Endothelial cell of umbilical vein (primary cell): Measurements from ENCODE around the gene CSGALNACT2. TPM values are rescaled to one million over a fixed set of nuclear protein-coding genes. Genes with fewer than 3 reads are reported as not detected.

Experiments
- BruUV-seq: library from RNA; stranded (reverse); fragments of 400-500 nt; replicated peaks from 2 replicates; lab custom pipeline; 2021; lab: Mats Ljungman, UMichigan
- CTCF ChIA-PET: fragments of 300-600, 350-600 bp; sonication (Branson Sonifier 250); formaldehyde crosslinking; loops from one replicate; lab custom pipeline; 2021; ENCODE audit warnings: antibody characterized with exemption, inconsistent platforms; lab: Charles Lee
- POLR2A ChIA-PET: fragments of 300-600, 350-600 bp; sonication (Branson Sonifier 250); formaldehyde crosslinking; loops from one replicate; lab custom pipeline; 2021; ENCODE audit warnings: antibody characterized with exemption, inconsistent platforms; lab: Charles Lee
- DNase-seq: peaks from one replicate; pipeline ENCODE4 v3.0.0-alpha.2; 2011; ENCODE audit warnings: low read depth, low spot score
- FAIRE-seq: peaks from 2 replicates; lab custom pipeline; 2011; peaks lifted over from hg19 to GRCh38; lab: Jason Lieb, UNC
- H2AFZ ChIP-seq: 2 replicates; pipeline ENCODE4 v1.6.0; 2012; ENCODE audit warnings: low read depth, low read length, control low read depth, inconsistent platforms
- H3K27ac ChIP-seq: 2 replicates; pipeline ENCODE4 v1.5.1; 2011; ENCODE audit warnings: low read depth, mild to moderate bottlenecking, control low read depth, low read length, moderate library complexity; ENCODE audit not compliant: insufficient read depth
- H3K27me3 ChIP-seq, 2 experiments: 2 replicates each; pipeline versions ENCODE4 v1.6.0 to v1.6.1; 2011; ENCODE audit warnings: low read length in 2 of 2, mixed read lengths in 1 of 2; ENCODE audit not compliant: control insufficient read depth in 2 of 2, insufficient read depth in 2 of 2
- H3K36me3 ChIP-seq, 2 experiments: 2 replicates in 1 of 2; 3 replicates in 1 of 2; pipeline ENCODE4 v1.5.1; 2011; ENCODE audit warnings: low read length in 2 of 2, mild to moderate bottlenecking in 1 of 2, moderate library complexity in 1 of 2; ENCODE audit not compliant: control insufficient read depth in 2 of 2, insufficient read depth in 2 of 2; ENCODE audit errors: extremely low read depth in 1 of 2
- H3K4me1 ChIP-seq: 3 replicates; pipeline ENCODE4 v1.5.1; 2011; ENCODE audit warnings: mild to moderate bottlenecking, low read length; ENCODE audit not compliant: control insufficient read depth, insufficient read depth; ENCODE audit errors: extremely low read depth
- H3K4me2 ChIP-seq: 2 replicates; pipeline ENCODE4 v1.6.1; 2011; ENCODE audit warnings: low read length, control low read depth, mixed read lengths; ENCODE audit not compliant: insufficient read depth
- H3K4me3 ChIP-seq, 3 experiments: fragments of 200-600 bp in 1 of 3; sonication (generic), shearing (Covaris generic) in 1 of 3; replicated peaks in 1 of 3; 2 replicates each; pipeline ENCODE4 v1.5.1; 2011 to 2016; ENCODE audit warnings: control low read depth in 3 of 3, low read length in 3 of 3, mild to moderate bottlenecking in 2 of 3, inconsistent platforms in 1 of 3, low read depth in 1 of 3, moderate library complexity in 1 of 3; ENCODE audit not compliant: insufficient read depth in 1 of 3
- H3K79me2 ChIP-seq: 2 replicates; pipeline ENCODE4 v1.6.0; 2012; ENCODE audit warnings: low read length, inconsistent platforms; ENCODE audit not compliant: control insufficient read depth, insufficient read depth
- H3K9ac ChIP-seq: replicated peaks from 2 replicates; pipeline ENCODE3; 2011; ENCODE audit warnings: low read length, control low read depth; ENCODE audit not compliant: insufficient read depth; ENCODE audit errors: extremely low read depth
- H3K9me1 ChIP-seq: replicated peaks from 3 replicates; pipeline ENCODE4 v1.6.0; 2011; ENCODE audit warnings: mild to moderate bottlenecking, low read length; ENCODE audit not compliant: control insufficient read depth, insufficient read depth; ENCODE audit errors: extremely low read depth
- H3K9me3 ChIP-seq: replicated peaks from 2 replicates; pipeline ENCODE4 v1.5.1; 2012; ENCODE audit warnings: low read length, inconsistent platforms; ENCODE audit not compliant: control insufficient read depth, insufficient read depth
- H4K20me1 ChIP-seq: replicated peaks from 2 replicates; pipeline ENCODE3; 2011; ENCODE audit warnings: mild to moderate bottlenecking, low read length; ENCODE audit not compliant: control insufficient read depth, insufficient read depth; ENCODE audit errors: extremely low read depth
- CTCF ChIP-seq, 2 donors: IDR thresholded peaks; 1 replicate in 1 of 2; 2 replicates in 1 of 2; pipeline ENCODE4 v1.5.1; 2011; ENCODE audit warnings: low read length in 2 of 2, mild to moderate bottlenecking in 2 of 2, moderate library complexity in 2 of 2, control low read depth in 1 of 2, inconsistent platforms in 1 of 2, low read depth in 1 of 2; ENCODE audit not compliant: insufficient read depth in 1 of 2; ENCODE audit errors: extremely low read depth in 1 of 2
- EZH2 ChIP-seq: IDR thresholded peaks from 2 replicates; pipeline ENCODE4 v1.6.1; 2012; ENCODE audit warnings: borderline replicate concordance, low read depth, mild to moderate bottlenecking, moderate library complexity, low read length, inconsistent platforms; ENCODE audit not compliant: severe bottlenecking
- FOS ChIP-seq: IDR thresholded peaks from 2 replicates; pipeline ENCODE4 v1.6.1; 2011; ENCODE audit warnings: mild to moderate bottlenecking, low read length, moderate library complexity, borderline replicate concordance; ENCODE audit not compliant: insufficient read depth
- GATA2 ChIP-seq: IDR thresholded peaks from 2 replicates; pipeline ENCODE4 v1.7.0; 2011; ENCODE audit warnings: low read depth, mild to moderate bottlenecking, moderate library complexity, mixed read lengths, low read length; ENCODE audit not compliant: insufficient read length, insufficient read depth
- JUN ChIP-seq: IDR thresholded peaks from 2 replicates; pipeline ENCODE4 v1.6.1; 2011; ENCODE audit warnings: borderline replicate concordance, low read depth; ENCODE audit not compliant: insufficient read length, insufficient read depth
- MAX ChIP-seq: IDR thresholded peaks from 2 replicates; pipeline ENCODE4 v1.6.1; 2011; ENCODE audit not compliant: insufficient read depth, insufficient read length
- MYC ChIP-seq: IDR thresholded peaks from one replicate; pipeline ENCODE4 v1.6.1; 2011; ENCODE audit warnings: mild to moderate bottlenecking, low read depth, low read length
- POLR2A ChIP-seq: IDR thresholded peaks from 2 replicates; pipeline ENCODE4 v1.6.1; 2012; ENCODE audit warnings: low read depth, mild to moderate bottlenecking, control low read depth, low read length
- POLR2AphosphoS5 ChIP-seq: IDR thresholded peaks from 2 replicates; pipeline ENCODE4 v1.6.1; 2012; ENCODE audit warnings: low read depth, mild to moderate bottlenecking, control low read depth, low read length, moderate library complexity; ENCODE audit not compliant: insufficient read depth
- dilution Hi-C: fragments of 300-500 bp; cut with MboI; formaldehyde crosslinking; loops from one replicate; pipeline ENCODE4 v1.15.0; 2019; ENCODE audit warnings: low sequenced_read_pairs; ENCODE audit not compliant: extremely low pct_ligation_motif_present
- intact Hi-C: fragments of 100-400 bp; cut with micrococcal nuclease; formaldehyde crosslinking; loops from one replicate; pipeline ENCODE4 v1.10.0; 2022
- polyA plus RNA-seq, 4 experiments: library from polyadenylated mRNA; depleted of rRNA in 3 of 4; stranded (reverse) in 3 of 4; unstranded in 1 of 4; fragments of >200 nt; gene quantifications; 2 replicates each; pipeline versions ENCODE4 v1.2.1 to v1.2.3, GENCODE V29; 2011 to 2012; ENCODE audit warnings: missing spikeins in 1 of 4
- total RNA-seq: library from RNA; stranded (reverse); gene quantifications from 2 replicates; pipeline ENCODE4 v1.2.3, GENCODE V29; 2021

The CSGALNACT2 gene
- total and polyA plus RNA-seq, 2 donors (not counting 3 experiments of a cell fraction or from before 2014, with no cell fraction given): 9.7 to 17.7 TPM

GRCh38 chr10:43225004-43225786 is 87.0 kb downstream of the CSGALNACT2 start:
- H4K20me1 ChIP-seq: no peaks in the 10 kb centered on the region
- H3K4me3 ChIP-seq: no peak overlapping the region
- H3K79me2 ChIP-seq: no peaks in the 10 kb centered on the region
- ChIA-PET CTCF (no interaction called here), POLR2A (no interaction called here)
- no peaks in the 10 kb centered on the region for H3K4me1 ChIP-seq
- no peaks in the 10 kb centered on the region for H3K9me3 ChIP-seq
- no peak overlapping the region for H3K4me2 ChIP-seq
- TF ChIP-seq JUN (no peak), POLR2AphosphoS5 (no peak), MYC (no peak), EZH2 (no peak), CTCF (IDR thresholded peaks at IDR 0.05; ENCODE audit: extremely low read depth in 1 of 2, insufficient read depth in 1 of 2, low read depth in 1 of 2, low read length in 2 of 2) (no peak), GATA2 (no peak), POLR2A (no peak), FOS (no peak), MAX (no peak)
- H3K27me3 ChIP-seq: peaks cover 16 to 23% of the 10 kb centered on the region in 2 experiments
- intact Hi-C loops (no loop called here), dilution Hi-C loops (no loop called here)
- no peaks in the 10 kb centered on the region for H3K9me1 ChIP-seq
- FAIRE-seq (no peak), DNase-seq (no peak)
- no peak overlapping the region for H2AFZ ChIP-seq
- H3K9ac ChIP-seq: no peak overlapping the region
- BruUV-seq: no TSS peak
- H3K27ac ChIP-seq: no peak overlapping the region
- H3K36me3 ChIP-seq: no peaks in the 10 kb centered on the region
